ENCODE measurements around the gene ATXN1. TPM values are rescaled to one million over a fixed set of nuclear protein-coding genes. Genes with fewer than 3 reads are reported as not detected.
A peak's percentile ranks its signal among the peaks of the same experiment; 100 is the strongest.

Gene ATXN1
- total RNA-seq, 1 experiment from 2014 or later: 25.6 TPM

DNA sequence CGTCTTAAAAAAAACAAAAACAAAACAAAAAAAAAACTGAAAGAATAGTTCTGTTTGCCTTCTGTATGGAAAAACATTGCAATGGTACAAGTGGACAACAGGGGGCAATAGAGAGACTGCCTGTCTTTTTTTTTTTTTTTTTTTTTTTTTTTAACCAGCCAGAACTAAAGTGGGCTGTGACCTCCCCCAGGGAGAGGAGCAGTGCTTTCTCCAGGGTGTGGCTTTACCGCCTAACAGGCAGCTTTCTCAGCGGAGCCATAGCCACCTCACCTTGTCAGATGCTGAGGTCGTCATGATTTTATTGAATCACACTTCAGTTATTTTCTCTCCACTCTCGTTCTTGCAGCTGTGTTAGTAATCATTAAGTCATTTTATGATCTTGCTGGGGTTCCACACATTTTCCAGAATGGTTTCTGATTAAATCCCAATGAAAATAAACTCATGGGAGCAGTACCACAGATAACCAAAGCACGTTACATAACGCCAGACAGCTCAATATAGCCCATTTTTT lies 444.5 kb downstream of the ATXN1 start:
- TF ChIP-seq, protein P1, sequence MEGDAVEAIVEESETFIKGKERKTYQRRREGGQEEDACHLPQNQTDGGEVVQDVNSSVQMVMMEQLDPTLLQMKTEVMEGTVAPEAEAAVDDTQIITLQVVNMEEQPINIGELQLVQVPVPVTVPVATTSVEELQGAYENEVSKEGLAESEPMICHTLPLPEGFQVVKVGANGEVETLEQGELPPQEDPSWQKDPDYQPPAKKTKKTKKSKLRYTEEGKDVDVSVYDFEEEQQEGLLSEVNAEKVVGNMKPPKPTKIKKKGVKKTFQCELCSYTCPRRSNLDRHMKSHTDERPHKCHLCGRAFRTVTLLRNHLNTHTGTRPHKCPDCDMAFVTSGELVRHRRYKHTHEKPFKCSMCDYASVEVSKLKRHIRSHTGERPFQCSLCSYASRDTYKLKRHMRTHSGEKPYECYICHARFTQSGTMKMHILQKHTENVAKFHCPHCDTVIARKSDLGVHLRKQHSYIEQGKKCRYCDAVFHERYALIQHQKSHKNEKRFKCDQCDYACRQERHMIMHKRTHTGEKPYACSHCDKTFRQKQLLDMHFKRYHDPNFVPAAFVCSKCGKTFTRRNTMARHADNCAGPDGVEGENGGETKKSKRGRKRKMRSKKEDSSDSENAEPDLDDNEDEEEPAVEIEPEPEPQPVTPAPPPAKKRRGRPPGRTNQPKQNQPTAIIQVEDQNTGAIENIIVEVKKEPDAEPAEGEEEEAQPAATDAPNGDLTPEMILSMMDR (conservative IDR thresholded peaks at IDR 0.05; ENCODE audit: low read depth, low read length): peak; percentile 81
- no peak for TF ChIP-seq EZH2 (IDR thresholded peaks at IDR 0.05; ENCODE audit: borderline replicate concordance, low read depth, low read length, poor library complexity, severe bottlenecking)
- peak; percentile 70 for DNase-seq (ENCODE audit: low spot score)
- Histone ChIP-seq H3K36me3 (ENCODE audit: insufficient read depth, low read length, poor library complexity, severe bottlenecking) (no peaks in the 10 kb centered on the region), H3K9me3 (ENCODE audit: low read depth, low read length, poor library complexity, severe bottlenecking) (no peaks in the 10 kb centered on the region), H3K4me1 (ENCODE audit: insufficient read depth, low read length, poor library complexity, severe bottlenecking) (peaks cover 40% of the 10 kb centered on the region), H3K4me3 (ENCODE audit: low read depth, low read length, poor library complexity, severe bottlenecking) (no peak overlapping the region), H3K27me3 (replicated peaks; ENCODE audit: insufficient read depth, low read depth, low read length, poor library complexity) (no peaks in the 10 kb centered on the region), H3K27ac (ENCODE audit: low read depth, low read length, poor library complexity, severe bottlenecking) (no peak overlapping the region)
- BruUV-seq (replicated peaks): no TSS peak
- intact Hi-C loops (cut with micrococcal nuclease; ENCODE audit: unreplicated experiment): no loop called here
- CTCF ChIA-PET: no interaction called here
- POLR2A ChIA-PET (ENCODE audit: low non-redundant PET): no interaction called here

DNA sequence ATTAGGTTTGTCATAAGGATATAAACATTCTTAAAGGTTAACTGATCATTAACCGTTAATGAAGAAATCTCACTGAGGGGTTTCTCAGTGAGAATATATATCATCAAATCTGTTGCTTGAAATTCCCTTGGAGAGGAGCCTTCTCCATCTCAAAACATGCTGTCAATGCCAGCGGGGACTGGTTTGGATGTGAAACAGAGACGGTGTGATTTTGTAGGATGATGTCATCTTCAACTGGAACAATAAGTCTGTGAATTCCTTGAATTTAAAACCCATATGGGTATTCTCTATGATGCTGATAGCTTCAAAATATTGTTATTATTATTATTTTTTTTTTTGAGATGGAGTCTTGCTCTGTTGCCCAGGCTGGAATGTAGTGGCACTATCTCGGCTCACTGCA lies 447.0 kb downstream of the ATXN1 start:
- Histone ChIP-seq H3K36me3 (ENCODE audit: insufficient read depth, low read length, poor library complexity, severe bottlenecking) (no peaks in the 10 kb centered on the region), H3K27me3 (replicated peaks; ENCODE audit: insufficient read depth, low read depth, low read length, poor library complexity) (no peaks in the 10 kb centered on the region), H3K9me3 (ENCODE audit: low read depth, low read length, poor library complexity, severe bottlenecking) (no peaks in the 10 kb centered on the region), H3K4me1 (ENCODE audit: insufficient read depth, low read length, poor library complexity, severe bottlenecking) (peaks cover 16% of the 10 kb centered on the region), H3K27ac (ENCODE audit: low read depth, low read length, poor library complexity, severe bottlenecking) (no peak overlapping the region), H3K4me3 (ENCODE audit: low read depth, low read length, poor library complexity, severe bottlenecking) (no peak overlapping the region)
- CTCF ChIA-PET: interaction anchor here (0.6 kb wide), 2 partner anchors 28 to 66 kb away, joined by 4 to 7 read pairs; no protein-coding TSS in a partner anchor
- TF ChIP-seq, protein P1 (conservative IDR thresholded peaks at IDR 0.05; ENCODE audit: low read depth, low read length): no peak
- TF ChIP-seq EZH2 (IDR thresholded peaks at IDR 0.05; ENCODE audit: borderline replicate concordance, low read depth, low read length, poor library complexity, severe bottlenecking): no peak
- DNase-seq (ENCODE audit: low spot score): no peak
- POLR2A ChIA-PET (ENCODE audit: low non-redundant PET): no interaction called here
- intact Hi-C loops (cut with micrococcal nuclease; ENCODE audit: unreplicated experiment): no loop called here
- no TSS peak for BruUV-seq (replicated peaks)

DNA sequence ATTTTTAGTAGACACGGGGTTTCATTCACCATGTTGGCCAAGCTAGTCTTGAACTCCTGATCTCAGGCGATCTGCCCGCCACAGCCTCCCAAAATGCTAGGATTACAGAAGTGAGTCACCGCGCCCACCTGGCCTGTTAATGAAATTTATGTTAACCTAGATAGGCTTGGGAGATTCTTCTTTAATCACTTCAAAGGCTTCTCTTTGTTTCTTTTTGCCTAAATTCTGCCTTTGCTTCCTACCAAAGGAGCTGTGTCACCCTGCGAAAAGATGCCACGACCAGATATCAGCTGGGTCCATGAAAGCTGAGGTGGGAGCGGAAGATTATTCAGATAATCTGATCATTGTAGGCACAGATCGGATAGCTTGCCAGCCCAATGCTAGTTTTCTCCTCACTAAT lies 447.5 kb downstream of the ATXN1 start:
- no TSS peak for BruUV-seq (replicated peaks)
- TF ChIP-seq EZH2 (IDR thresholded peaks at IDR 0.05; ENCODE audit: borderline replicate concordance, low read depth, low read length, poor library complexity, severe bottlenecking): no peak
- TF ChIP-seq, protein P1 (conservative IDR thresholded peaks at IDR 0.05; ENCODE audit: low read depth, low read length): no peak
- no peaks in the 10 kb centered on the region for H3K27me3 ChIP-seq (replicated peaks; ENCODE audit: insufficient read depth, low read depth, low read length, poor library complexity)
- intact Hi-C loops (cut with micrococcal nuclease; ENCODE audit: unreplicated experiment): no loop called here
- no peak overlapping the region for H3K4me3 ChIP-seq (ENCODE audit: low read depth, low read length, poor library complexity, severe bottlenecking)
- CTCF ChIA-PET: interaction anchor here (0.6 kb wide), 1 partner anchor 28 kb away, joined by 7 read pairs; no protein-coding TSS in a partner anchor
- no peak for DNase-seq (ENCODE audit: low spot score)
- H3K36me3 ChIP-seq (ENCODE audit: insufficient read depth, low read length, poor library complexity, severe bottlenecking): no peaks in the 10 kb centered on the region
- POLR2A ChIA-PET (ENCODE audit: low non-redundant PET): no interaction called here
- H3K4me1 ChIP-seq (ENCODE audit: insufficient read depth, low read length, poor library complexity, severe bottlenecking): peaks cover 16% of the 10 kb centered on the region
- H3K27ac ChIP-seq (ENCODE audit: low read depth, low read length, poor library complexity, severe bottlenecking): no peak overlapping the region
- H3K9me3 ChIP-seq (ENCODE audit: low read depth, low read length, poor library complexity, severe bottlenecking): no peaks in the 10 kb centered on the region
